AG09309 (cell line): ENCODE data around the gene KIF6.

Experiments
- DNase-seq: peaks from one replicate; pipeline ENCODE4 v3.0.0-alpha.2; 2010; ENCODE audit warnings: low read depth
- H3K4me3 ChIP-seq: 2 replicates; pipeline ENCODE4 v1.5.1; 2011; ENCODE audit warnings: mild to moderate bottlenecking, low read depth, low read length, moderate library complexity; ENCODE audit not compliant: control insufficient read depth
- TF ChIP-seq, protein P1 (sequence below): IDR thresholded peaks from 2 replicates; pipeline ENCODE4 v1.5.1; 2011; ENCODE audit warnings: mild to moderate bottlenecking, low read depth, low read length, inconsistent platforms; ENCODE audit not compliant: insufficient read depth, control insufficient read depth; ENCODE audit errors: missing control alignments

The KIF6 gene

DNA sequence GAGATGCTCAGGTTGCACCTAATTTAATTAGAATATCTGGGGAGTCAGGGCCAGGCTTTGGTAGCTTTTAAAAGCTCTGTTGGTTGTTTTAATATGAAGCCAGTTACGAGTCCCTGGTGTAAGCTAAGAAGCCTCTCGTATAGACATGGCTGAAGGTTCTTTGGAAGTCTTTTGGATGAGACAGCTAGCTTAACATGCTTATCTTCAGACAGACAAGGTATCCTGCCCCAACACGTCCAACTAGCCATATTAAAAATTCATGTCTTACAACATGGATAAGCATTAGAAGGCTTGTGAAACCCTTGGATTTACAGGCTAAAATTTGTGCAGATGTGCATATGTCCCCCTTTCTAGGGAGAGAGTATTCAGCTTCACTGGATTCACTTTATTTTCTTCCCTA is 297.1 kb downstream of the KIF6 start:
- TF ChIP-seq, protein P1, sequence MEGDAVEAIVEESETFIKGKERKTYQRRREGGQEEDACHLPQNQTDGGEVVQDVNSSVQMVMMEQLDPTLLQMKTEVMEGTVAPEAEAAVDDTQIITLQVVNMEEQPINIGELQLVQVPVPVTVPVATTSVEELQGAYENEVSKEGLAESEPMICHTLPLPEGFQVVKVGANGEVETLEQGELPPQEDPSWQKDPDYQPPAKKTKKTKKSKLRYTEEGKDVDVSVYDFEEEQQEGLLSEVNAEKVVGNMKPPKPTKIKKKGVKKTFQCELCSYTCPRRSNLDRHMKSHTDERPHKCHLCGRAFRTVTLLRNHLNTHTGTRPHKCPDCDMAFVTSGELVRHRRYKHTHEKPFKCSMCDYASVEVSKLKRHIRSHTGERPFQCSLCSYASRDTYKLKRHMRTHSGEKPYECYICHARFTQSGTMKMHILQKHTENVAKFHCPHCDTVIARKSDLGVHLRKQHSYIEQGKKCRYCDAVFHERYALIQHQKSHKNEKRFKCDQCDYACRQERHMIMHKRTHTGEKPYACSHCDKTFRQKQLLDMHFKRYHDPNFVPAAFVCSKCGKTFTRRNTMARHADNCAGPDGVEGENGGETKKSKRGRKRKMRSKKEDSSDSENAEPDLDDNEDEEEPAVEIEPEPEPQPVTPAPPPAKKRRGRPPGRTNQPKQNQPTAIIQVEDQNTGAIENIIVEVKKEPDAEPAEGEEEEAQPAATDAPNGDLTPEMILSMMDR = no peak
- DNase-seq = no peak
- H3K4me3 ChIP-seq = no peak overlapping the region

DNA sequence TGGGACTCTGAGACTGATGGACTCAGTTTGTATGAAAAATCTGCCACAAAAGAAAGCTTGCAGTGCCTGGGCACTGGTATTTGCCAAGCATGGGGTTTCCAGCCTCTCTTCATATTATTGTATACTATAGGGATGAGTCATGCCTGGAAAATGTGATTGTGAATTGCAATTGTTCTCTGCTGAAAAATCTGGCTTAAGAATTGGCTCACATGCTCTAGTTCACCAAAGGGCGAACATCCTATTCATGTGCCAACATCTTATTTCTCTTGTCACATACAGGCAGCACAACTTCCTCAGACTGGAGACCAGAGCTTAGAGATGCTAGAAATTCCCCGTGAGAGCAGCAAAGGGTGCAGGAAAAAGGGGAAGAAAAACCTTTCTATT is 299.1 kb downstream of the KIF6 start:
- peak; percentile 41 for DNase-seq
- H3K4me3 ChIP-seq = no peak overlapping the region

DNA sequence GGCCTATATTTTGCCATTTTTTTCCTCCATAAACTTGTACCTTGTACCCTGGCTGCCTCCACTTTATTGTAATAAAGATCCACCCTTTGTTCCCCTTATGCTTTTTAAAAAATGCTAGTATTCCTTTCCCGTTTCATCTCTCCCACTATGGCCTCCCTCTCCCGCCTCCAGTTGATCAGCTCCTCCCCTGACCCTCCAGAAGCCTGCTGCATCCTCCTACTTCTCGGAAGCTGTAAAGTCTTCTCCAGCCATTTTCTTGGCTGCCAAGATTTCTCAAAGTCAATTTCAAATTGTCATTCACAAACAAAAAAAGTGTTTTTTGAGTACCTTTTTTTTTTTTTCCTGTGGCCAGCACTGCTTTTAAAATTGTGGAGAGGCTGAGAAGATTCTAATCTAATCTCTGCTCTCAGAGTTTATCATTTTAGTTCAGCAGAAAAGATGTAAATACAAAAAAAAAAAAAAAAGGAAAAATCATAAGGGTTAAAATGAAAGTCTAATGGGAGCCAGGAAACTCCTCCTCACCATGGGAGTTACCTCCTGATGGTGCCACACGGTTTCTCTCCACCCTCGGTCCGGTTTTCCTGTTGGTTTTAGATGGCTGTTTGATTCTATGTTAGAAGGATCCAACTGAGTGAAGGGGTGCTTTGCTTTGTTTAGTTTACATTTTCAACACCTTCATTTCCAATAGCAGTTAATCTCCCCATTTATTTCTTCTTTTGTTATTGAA is 299.7 kb downstream of the KIF6 start:
- no peak for DNase-seq
- no peak overlapping the region for H3K4me3 ChIP-seq

More for the DNA sequence above, 299.1 kb downstream of the KIF6 start:
- TF ChIP-seq, protein P1 = no peak

DNA sequence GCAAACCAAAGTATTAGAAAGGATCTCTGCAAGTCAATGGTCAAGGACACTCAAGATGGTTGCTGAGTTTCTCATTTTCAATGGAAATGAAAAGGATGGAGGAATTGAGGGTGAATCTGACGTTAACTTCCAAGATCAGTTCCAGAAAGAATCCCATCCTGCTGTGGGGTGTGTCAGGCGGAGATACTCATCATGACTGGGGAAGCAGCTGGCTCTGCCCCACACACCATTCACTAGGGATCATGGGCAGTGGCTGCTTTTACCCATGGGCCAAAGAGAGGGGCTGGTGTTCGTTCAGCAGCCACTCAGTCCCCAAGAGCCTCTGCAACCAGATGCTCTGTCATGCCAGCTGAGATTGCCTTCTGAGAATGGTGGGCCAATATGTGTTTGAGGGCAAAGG is 300.4 kb downstream of the KIF6 start:
- no peak for DNase-seq
- TF ChIP-seq, protein P1 = no peak
- H3K4me3 ChIP-seq = no peak overlapping the region

More for the DNA sequence above, 299.7 kb downstream of the KIF6 start:
- TF ChIP-seq, protein P1 = no peak

DNA sequence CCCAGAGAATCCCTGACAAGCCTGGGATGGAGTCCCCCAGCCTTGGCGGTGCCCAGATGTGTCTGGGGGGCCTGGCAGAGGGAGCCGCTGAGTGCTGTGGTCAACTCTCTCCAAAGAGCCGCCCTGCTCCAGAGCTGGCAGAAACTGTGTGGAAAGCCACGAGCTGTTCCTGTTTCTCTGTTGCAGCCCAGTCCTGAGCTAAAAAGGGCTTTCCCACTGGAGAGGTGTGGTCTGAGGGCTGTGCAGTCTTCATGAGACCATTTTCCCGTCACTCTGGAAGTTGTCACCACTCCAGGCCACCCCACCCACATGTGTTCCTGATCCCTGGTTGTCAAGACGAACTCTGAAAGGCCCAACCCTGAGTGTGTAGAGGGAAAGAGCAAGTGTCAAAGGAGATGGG is 303.0 kb downstream of the KIF6 start:
- no peak overlapping the region for H3K4me3 ChIP-seq
- no peak for DNase-seq
- TF ChIP-seq, protein P1 = no peak

DNA sequence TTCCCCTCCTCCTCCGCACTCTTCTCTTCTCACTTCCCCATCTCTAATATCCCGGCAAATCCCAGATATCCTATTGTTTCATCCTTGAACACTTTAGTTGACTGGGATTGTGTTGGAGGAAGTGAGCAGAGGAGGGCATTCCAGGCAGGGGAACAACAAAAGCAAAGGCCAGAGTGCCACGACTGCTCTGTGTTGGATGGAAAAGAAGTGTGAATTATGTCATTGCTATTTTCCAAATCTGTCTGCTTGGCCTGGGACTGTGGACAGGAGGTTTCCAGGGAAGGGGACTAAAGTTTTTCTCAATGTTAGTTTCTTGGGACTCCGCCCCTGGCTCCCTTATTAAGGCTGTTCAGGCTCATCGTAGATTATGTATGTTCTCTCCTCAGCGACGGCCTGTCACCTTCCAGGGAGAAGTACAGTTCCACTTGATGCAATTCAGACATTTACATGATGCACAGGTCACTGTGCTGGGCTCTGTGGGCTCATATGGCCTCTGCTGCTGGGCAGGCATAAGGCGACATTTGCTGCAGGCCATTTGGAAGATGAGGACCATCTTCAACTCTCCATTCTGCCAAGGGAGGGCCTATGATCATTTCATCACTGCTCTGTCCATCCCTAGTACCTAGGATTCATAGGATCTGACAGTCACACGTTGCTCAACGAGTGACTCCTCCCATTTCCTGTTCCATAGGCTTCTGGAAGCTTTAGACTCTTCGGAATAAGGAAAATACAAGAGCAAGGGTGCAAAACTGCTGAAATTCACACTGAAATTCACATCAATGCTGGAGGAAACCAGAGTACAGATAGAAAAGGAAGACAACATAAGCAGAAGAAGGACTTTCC is 303.6 kb downstream of the KIF6 start:
- no peak overlapping the region for H3K4me3 ChIP-seq
- no peak for DNase-seq
- TF ChIP-seq, protein P1 = no peak
